HL-60 (cell line): ENCODE results near the gene CACNA1E.

ENCODE experiments used
- DNase-seq, 2 experiments: peaks; one replicate each; pipeline ENCODE4 v3.0.0-alpha.2; 2010 to 2020; ENCODE audit warnings: low read depth in 1 of 2, low spot score in 1 of 2
- H3K27ac ChIP-seq: fragments of 250-450 bp; sonication (Bioruptor Pico); replicated peaks from 2 replicates; pipeline ENCODE4 v1.5.1; 2020; ENCODE audit warnings: mild to moderate bottlenecking, moderate library complexity
- H3K27me3 ChIP-seq: fragments of 250-450 bp; sonication (Bioruptor Pico); 2 replicates; pipeline ENCODE4 v1.5.1; 2021; ENCODE audit warnings: mild to moderate bottlenecking, moderate library complexity; ENCODE audit not compliant: insufficient read depth, poor library complexity, severe bottlenecking
- H3K4me3 ChIP-seq: replicated peaks from 2 replicates; pipeline ENCODE4 v1.5.1; 2011; ENCODE audit warnings: mild to moderate bottlenecking, control low read depth, low read length; ENCODE audit not compliant: insufficient read depth
- CTCF ChIP-seq: IDR thresholded peaks from one replicate; pipeline ENCODE4 v1.5.1; 2011; ENCODE audit warnings: low read length, control low read depth, inconsistent platforms; ENCODE audit not compliant: insufficient read depth
- GABPA ChIP-seq: IDR thresholded peaks from 2 replicates; pipeline ENCODE4 v1.6.1; 2012; ENCODE audit warnings: low read depth
- POLR2AphosphoS5 ChIP-seq: IDR thresholded peaks from 2 replicates; pipeline ENCODE4 v1.6.1; 2012; ENCODE audit warnings: low read depth
- REST ChIP-seq: IDR thresholded peaks from 2 replicates; pipeline ENCODE4 v1.6.1; 2012; ENCODE audit warnings: low read depth; ENCODE audit not compliant: insufficient replicate concordance
- SPI1 ChIP-seq: IDR thresholded peaks from 2 replicates; pipeline ENCODE4 v1.6.1; 2012; ENCODE audit warnings: low read depth, mild to moderate bottlenecking, borderline replicate concordance

Gene CACNA1E

GRCh38 chr1:181778640-181779260 is 295.4 kb downstream of the CACNA1E start:
- no peaks in the 10 kb centered on the region for H3K27me3 ChIP-seq
- TF ChIP-seq REST, result no peak
- TF ChIP-seq CTCF, result no peak
- TF ChIP-seq GABPA, result no peak
- TF ChIP-seq SPI1, result no peak
- TF ChIP-seq POLR2AphosphoS5, result no peak
- H3K27ac ChIP-seq, result no peak overlapping the region
- DNase-seq, result no peak
- H3K4me3 ChIP-seq, result no peak overlapping the region

GRCh38 chr1:181779343-181779742 is 296.0 kb downstream of the CACNA1E start:
- no peaks in the 10 kb centered on the region for H3K27me3 ChIP-seq
- TF ChIP-seq CTCF (no peak), POLR2AphosphoS5 (no peak), SPI1 (no peak), GABPA (no peak), REST (no peak)
- no peak overlapping the region for H3K4me3 ChIP-seq
- no peak overlapping the region for H3K27ac ChIP-seq
- no peak for DNase-seq

GRCh38 chr1:181783208-181783607 is 299.9 kb downstream of the CACNA1E start:
- H3K4me3 ChIP-seq, result no peak overlapping the region
- H3K27me3 ChIP-seq, result no peaks in the 10 kb centered on the region
- no peak for TF ChIP-seq POLR2AphosphoS5
- no peak for TF ChIP-seq CTCF
- TF ChIP-seq REST, result no peak
- no peak for TF ChIP-seq GABPA
- no peak for TF ChIP-seq SPI1
- DNase-seq, result no peak
- no peak overlapping the region for H3K27ac ChIP-seq
